GM03348 (cell line): ENCODE data around the gene B3GNT9.

Experiments used
- DNase-seq: peaks from one replicate; pipeline ENCODE4 v3.0.0; 2012; ENCODE audit warnings: low spot score

B3GNT9 gene

GRCh38 chr16:67112591-67113399 is 38.0 kb downstream of the B3GNT9 start:
- no peak for DNase-seq

GRCh38 chr16:67111951-67112444 is 38.8 kb downstream of the B3GNT9 start:
- no peak for DNase-seq

GRCh38 chr16:67109407-67110135 is 41.2 kb downstream of the B3GNT9 start, which contains the start of gene PHAF1:
Gene PHAF1 (plus strand): TSS chr16:67109941. CDS start chr16:67110176, 235 bp downstream.
- DNase-seq, result peak; percentile 100

GRCh38 chr16:67108931-67109406 is 41.8 kb downstream of the B3GNT9 start:
- no peak for DNase-seq

GRCh38 chr16:67108489-67108888 is 42.3 kb downstream of the B3GNT9 start:
- no peak for DNase-seq

GRCh38 chr16:67105881-67106280 is 44.9 kb downstream of the B3GNT9 start:
- DNase-seq, result peak; percentile 36

- no peak for DNase-seq
Measured at GRCh38 chr16:67105246-67105645, 45.6 kb downstream of the B3GNT9 start.

GRCh38 chr16:67104845-67105244 is 46.0 kb downstream of the B3GNT9 start:
- no peak for DNase-seq

GRCh38 chr16:67104061-67104460 is 46.7 kb downstream of the B3GNT9 start:
- no peak for DNase-seq

- peak; percentile 49 for DNase-seq
Measured at GRCh38 chr16:67101311-67102082, 49.3 kb downstream of the B3GNT9 start.

GRCh38 chr16:67100569-67101310 is 50.1 kb downstream of the B3GNT9 start:
- peak; percentile 20 for DNase-seq

- no peak for DNase-seq
Measured at GRCh38 chr16:67098599-67098998, 52.2 kb downstream of the B3GNT9 start.
